ENCODE measurements around the gene NCK2. TPM values are rescaled to one million over a fixed set of nuclear protein-coding genes. Genes with fewer than 3 reads are reported as not detected.

NCK2 gene
- total and polyA plus RNA-seq, 10 of the 15 experiments (the other 5 are each of a cell fraction or from before 2014, with no cell fraction given) = 1.2 to 30.9 (median 14.1) TPM

- POLR2A ChIA-PET = no interaction called here
- no peak overlapping the region for H3K4me3 ChIP-seq
- H3K4me1 ChIP-seq (ENCODE audit: control insufficient read depth, insufficient read depth, low read length) = peaks cover 5% of the 10 kb centered on the region
- H3K27ac ChIP-seq (ENCODE audit: control insufficient read depth, insufficient read depth) = no peak overlapping the region
- in situ Hi-C loops (cut with MboI) (no loop called here), intact Hi-C loops (cut with micrococcal nuclease; ENCODE audit: unreplicated experiment) (loop anchor here (5.0 kb wide), 1 partner anchor 139 kb away; no protein-coding TSS in a partner anchor)
- H3K79me2 ChIP-seq (ENCODE audit: control insufficient read depth, insufficient read depth, low read length) = peaks cover 4% of the 10 kb centered on the region
- H2AFZ ChIP-seq (ENCODE audit: control insufficient read depth, low read depth, low read length) = no peak overlapping the region
- BruUV-seq (replicated peaks) = no TSS peak
- peaks cover 7% of the 10 kb centered on the region for H3K9me3 ChIP-seq (replicated peaks; ENCODE audit: control insufficient read depth, insufficient read depth, low read length)
- no peaks in the 10 kb centered on the region for H4K20me1 ChIP-seq (ENCODE audit: control insufficient read depth, insufficient read depth)
- peaks cover under 1 to 6% of the 10 kb centered on the region in 2 experiments for H3K36me3 ChIP-seq (ENCODE audit: control insufficient read depth in 2 of 2, insufficient read depth in 2 of 2, low read length in 1 of 2)
- TF ChIP-seq, protein P1, sequence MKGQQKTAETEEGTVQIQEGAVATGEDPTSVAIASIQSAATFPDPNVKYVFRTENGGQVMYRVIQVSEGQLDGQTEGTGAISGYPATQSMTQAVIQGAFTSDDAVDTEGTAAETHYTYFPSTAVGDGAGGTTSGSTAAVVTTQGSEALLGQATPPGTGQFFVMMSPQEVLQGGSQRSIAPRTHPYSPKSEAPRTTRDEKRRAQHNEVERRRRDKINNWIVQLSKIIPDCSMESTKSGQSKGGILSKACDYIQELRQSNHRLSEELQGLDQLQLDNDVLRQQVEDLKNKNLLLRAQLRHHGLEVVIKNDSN (IDR thresholded peaks at IDR 0.05; ENCODE audit: borderline replicate concordance, extremely low read length, insufficient read depth, low read depth, low read length) = no peak
- TF ChIP-seq POLR2AphosphoS5 (IDR thresholded peaks at IDR 0.05; ENCODE audit: low read length) = no peak
- TF ChIP-seq SMARCA5 (IDR thresholded peaks at IDR 0.05) = no peak
- TF ChIP-seq RELA (IDR thresholded peaks at IDR 0.05; ENCODE audit: borderline replicate concordance, partially characterized antibody) = no peak
- TF ChIP-seq PAX8 (IDR thresholded peaks at IDR 0.05) = no peak
- no peak for TF ChIP-seq ESRRA (IDR thresholded peaks at IDR 0.05; ENCODE audit: low read length)
- TF ChIP-seq MXI1 (IDR thresholded peaks at IDR 0.05; ENCODE audit: low read depth, low read length) = no peak
- TF ChIP-seq WRNIP1 (IDR thresholded peaks at IDR 0.05; ENCODE audit: borderline replicate concordance, low read depth, low read length) = no peak
- TF ChIP-seq TARDBP (IDR thresholded peaks at IDR 0.05; ENCODE audit: borderline replicate concordance) = no peak
- TF ChIP-seq YY1 (IDR thresholded peaks at IDR 0.05; ENCODE audit: low read depth, low read length) = no peak
- TF ChIP-seq TBL1XR1 (IDR thresholded peaks at IDR 0.05; ENCODE audit: low read depth, low read length) = no peak
- TF ChIP-seq, protein P2, sequence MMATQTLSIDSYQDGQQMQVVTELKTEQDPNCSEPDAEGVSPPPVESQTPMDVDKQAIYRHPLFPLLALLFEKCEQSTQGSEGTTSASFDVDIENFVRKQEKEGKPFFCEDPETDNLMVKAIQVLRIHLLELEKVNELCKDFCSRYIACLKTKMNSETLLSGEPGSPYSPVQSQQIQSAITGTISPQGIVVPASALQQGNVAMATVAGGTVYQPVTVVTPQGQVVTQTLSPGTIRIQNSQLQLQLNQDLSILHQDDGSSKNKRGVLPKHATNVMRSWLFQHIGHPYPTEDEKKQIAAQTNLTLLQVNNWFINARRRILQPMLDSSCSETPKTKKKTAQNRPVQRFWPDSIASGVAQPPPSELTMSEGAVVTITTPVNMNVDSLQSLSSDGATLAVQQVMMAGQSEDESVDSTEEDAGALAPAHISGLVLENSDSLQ (IDR thresholded peaks at IDR 0.05) = no peak
- TF ChIP-seq MEF2A (IDR thresholded peaks at IDR 0.05; ENCODE audit: insufficient read depth, low read depth, low read length) = no peak
- no peak for TF ChIP-seq KLF5 (IDR thresholded peaks at IDR 0.05; ENCODE audit: partially characterized antibody)
- H3K4me2 ChIP-seq (ENCODE audit: control insufficient read depth, insufficient read depth) = no peak overlapping the region
- FAIRE-seq = no peak
- WGBS (ENCODE audit: insufficient coverage, insufficient replicate concordance, low lambda C conversion rate, missing lambda C conversion rate) = 100% methylated on average over 2 of the region's 2 CpGs
- H3K27me3 ChIP-seq (replicated peaks in 1 of 2; ENCODE audit: control insufficient read depth in 2 of 2, insufficient read depth in 2 of 2, low read length in 1 of 2) = no peaks in the 10 kb centered on the region
- RAD21 ChIA-PET (ENCODE audit: unreplicated experiment) = no interaction called here
- CTCF ChIA-PET = interaction anchor here (1.2 kb wide), 1 partner anchor 76 kb away, joined by 3 read pairs; no protein-coding TSS in a partner anchor
- no peak overlapping the region for H3K9ac ChIP-seq (ENCODE audit: control insufficient read depth, insufficient read depth, low read length)
- SMC1A ChIA-PET (ENCODE audit: uncharacterized antibody, unreplicated experiment) = interaction anchor here (1.4 kb wide), 1 partner anchor 129 kb away, joined by 3 read pairs; no protein-coding TSS in a partner anchor
- ATAC-seq = no peak
- no peak for DNase-seq (ENCODE audit: low read depth, low spot score)
Observed at GRCh38 chr2:105886687-105887086, 142.0 kb downstream of the NCK2 start.

Data from GM12878 (cell line).